NCI-H1417 treated with DMSO at 0.1 percent for 48 hours (cell line): Measurements from ENCODE around the gene PIM2.
A peak's percentile ranks its signal among the peaks of the same experiment; 100 is the strongest.
"Not testable (repeated sequence)": the region's sequence is repeated elsewhere in the genome, so short reads cannot be mapped to it uniquely, and the experiment has no call there.

Experiments used
- DNase-seq: peaks from one replicate; lab custom pipeline; 2025; lab: John Stamatoyannopoulos, UW

Gene PIM2

DNA sequence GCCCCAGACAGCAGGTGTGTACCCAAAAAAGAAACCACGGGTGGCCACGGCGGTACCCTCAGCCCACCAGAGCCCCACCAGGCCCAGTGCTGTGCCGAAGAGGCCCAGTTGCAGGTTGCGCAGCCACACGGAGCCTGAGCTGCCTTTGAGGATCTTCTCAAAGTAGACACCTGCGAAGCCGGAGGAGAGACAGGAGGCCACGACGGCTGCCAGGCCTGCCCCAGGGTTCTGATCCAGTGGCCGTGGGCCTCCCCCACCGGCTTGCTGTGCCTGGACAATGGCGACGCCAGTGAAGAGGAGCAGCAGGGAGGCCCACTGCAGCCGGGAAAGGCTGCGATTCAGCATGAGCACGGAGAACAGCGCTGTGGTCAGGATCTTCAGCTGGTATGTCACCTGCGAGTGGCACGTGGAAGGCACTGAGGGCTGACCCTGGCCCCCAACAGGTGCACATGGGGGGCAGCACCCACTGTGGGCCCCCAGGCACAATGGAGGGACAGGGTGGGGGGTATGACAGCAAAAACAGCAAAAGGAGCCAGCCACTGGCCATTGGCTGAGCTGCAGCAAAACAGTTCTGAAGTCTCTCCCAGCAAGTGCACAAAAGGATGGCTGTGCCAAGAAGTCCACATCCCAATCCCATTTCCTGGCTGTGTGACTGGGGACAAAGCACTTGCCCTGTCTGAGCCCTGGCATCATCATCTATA lies 13.6 kb downstream of the PIM2 start:
- DNase-seq, result no peak

DNA sequence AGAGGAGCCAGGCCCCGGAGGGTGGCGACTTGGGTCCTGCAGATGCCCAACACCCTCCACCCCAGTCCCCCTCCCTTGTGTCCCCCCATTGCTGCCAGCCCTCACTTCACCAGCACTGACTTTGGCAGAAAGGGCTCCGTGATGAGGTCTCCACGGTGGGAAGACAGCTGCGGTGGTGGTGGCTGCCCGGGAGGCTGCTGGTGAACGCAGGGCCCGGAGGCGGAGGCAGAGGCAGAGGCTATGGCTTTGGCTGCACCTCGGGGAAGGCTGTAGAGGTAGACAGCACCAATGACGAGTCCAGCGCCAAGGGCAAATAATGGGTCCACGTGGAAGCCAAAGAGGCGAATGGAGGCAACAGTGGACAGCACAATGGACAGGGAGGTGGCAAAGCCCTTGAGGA lies 14.2 kb downstream of the PIM2 start:
- DNase-seq, result no peak

DNA sequence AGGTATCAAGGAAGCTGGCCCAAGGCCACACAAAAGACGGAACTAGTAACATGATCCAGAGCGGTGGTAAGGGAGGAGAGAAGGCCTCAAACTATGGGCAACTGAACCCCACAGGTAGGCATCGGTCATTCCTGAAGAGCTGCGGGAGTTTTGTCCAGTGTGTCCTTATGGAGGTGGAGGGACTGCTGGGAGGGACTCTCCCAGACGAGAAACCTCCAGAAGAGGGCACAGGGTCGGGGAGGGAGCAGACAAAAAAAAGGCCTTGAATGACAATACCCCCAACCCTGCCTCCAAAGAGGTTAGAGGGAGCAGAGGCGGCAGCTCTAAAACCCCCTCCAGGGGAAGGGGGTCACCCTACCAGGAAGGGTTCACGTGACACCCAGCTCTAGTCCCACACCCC lies 14.6 kb downstream of the PIM2 start:
- no peak for DNase-seq

DNA sequence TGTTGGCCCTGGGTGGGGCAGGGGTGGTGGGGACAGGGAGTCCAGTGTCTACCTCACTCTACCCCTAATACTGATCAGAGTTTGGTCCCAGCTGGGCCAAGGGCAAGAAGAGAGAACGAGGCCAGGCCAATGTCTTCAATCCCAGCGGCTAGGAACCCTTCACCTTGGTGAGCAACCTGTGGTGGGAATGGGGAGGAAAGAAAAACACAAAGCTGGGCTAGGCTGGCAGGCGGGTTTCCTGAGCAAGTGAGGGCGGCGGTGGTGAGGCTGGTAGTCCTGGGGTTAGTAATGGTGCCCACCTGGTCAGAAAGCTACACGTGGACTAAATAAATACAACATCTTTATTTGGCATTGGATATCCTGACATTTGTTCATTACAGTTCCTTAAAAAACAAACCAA lies 15.5 kb downstream of the PIM2 start:
- DNase-seq, result no peak

DNA sequence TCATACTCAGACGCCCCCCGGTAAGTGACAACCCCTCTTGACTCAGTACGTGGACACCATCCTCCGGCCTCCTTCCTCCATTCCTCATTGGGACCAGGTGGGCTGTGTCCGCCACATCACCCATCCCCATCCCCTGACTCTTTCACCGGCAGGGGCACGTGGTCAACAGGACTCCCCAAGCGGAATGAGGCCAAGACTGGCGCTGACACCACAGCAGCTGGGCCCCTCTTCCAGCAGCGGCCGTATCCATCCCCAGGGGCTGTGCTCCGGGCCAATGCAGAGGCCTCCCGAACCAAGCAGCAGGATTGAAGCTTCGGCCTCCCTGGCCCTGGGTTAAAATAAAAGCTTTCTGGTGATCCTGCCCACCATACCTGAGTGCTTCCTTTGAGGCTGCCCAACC lies 16.0 kb downstream of the PIM2 start:
- DNase-seq, result no peak

DNA sequence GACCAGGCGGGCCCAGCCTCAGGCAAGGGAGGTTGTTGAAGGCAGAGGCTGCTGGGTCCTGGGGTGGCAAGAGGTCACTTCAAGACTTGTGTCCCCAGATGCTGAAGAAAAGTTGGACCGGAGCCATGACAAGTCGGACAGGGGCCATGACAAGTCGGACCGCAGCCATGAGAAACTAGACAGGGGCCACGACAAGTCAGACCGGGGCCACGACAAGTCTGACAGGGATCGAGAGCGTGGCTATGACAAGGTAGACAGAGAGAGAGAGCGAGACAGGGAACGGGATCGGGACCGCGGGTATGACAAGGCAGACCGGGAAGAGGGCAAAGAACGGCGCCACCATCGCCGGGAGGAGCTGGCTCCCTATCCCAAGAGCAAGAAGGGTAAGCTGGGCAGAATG lies 16.7 kb downstream of the PIM2 start:
- DNase-seq, result no peak

DNA sequence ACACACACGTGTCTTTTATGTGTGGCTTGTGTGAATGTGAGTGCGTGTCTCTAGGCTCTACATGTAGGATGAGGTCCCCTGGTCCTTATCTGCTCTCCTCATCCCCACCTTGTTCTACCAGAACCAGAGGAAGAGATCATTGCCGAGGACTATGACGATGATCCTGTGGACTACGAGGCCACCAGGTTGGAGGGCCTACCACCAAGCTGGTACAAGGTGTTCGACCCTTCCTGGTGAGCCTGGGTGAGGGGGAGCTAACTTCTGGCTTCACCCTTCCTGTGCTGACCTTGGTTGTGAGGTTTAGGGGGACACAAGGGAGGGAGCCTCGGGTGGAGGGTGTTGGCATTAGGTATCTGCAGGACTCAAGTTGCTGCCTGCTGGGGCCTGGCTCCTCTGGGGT lies 17.8 kb downstream of the PIM2 start:
- no peak for DNase-seq

DNA sequence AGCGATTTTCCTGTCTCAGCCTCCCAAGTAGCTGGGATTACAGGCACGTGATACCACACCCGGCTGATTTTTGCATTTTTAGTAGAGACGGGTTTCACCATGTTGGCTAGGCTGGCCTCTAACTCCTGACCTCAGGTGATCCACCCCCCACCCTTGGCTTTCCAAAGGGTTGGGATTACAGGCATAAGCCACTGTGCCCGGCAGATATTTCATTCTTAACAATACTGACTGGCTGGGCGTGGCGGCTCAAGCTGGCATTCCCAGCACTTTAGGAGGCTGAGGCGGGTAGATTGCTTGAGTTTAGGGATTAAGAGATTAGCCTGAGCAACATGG lies 19.8 kb downstream of the PIM2 start:
- DNase-seq, result no peak

DNA sequence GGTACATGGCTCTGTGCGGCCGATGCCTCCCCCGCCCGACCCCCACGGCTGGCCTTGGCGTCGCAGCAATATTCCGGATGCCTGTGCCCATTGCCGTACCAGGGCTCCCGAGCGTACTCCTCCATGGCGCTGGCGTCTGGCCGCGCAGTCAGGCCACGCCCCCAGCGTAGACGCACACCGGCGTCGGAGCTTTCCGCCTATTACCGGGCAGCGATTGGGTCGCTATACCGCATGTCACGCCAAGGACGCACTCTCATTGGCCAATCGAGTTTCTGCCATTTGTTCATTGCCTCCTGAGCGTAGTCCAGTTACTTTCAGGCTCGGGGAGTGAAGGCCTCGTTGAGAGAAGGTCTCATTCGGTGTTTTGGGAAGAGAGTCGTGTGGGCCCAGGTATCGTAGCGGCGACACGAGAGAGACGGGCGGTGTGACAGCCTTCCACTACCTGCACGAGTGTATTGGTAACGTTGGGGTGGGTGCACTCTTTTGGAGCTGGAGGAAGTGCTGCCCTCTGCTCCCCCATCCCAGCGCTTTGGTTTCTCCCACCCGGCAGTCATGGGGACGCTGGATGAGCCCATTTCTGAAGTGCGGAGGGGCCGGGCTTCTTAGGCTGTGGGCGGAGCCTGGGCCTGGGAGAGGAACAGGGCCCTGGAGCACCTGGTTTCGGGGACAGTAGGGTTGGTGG lies 21.1 kb downstream of the PIM2 start, which contains the start of the genes PQBP1 and TIMM17B:
Gene PQBP1 (plus strand): TSS at position 306 of the 682 bp plus-strand sequence. CDS start 580 bp downstream, outside the sequence.
Gene TIMM17B (minus strand): TSS at position 144 of the 682 bp plus-strand sequence. CDS start 19 bp downstream, at position 125.
- DNase-seq, result peak; percentile 78

DNA sequence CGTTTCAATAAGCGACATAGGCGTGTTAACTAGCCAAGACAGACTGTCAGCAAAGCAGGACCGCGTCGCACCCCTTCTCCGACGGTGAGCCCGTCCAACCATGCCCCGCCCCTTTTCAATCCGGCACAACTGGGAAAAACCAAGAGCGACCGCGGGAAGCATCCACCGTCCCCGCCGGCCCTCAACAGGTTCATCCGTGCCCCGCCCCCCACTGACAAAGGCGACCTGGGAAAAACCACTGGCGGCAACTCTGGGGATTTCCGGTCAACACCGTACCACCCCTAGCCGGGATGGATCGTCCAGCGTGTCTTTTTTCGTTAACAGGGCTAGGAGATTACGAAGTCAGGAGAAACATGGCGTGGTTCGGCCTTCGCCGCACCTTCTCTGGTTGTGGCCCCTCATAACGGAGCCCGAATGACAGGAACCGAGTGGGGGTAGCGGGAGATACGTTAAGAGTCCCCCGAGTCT lies 21.6 kb downstream of the PIM2 start:
- peak; percentile 27 for DNase-seq

DNA sequence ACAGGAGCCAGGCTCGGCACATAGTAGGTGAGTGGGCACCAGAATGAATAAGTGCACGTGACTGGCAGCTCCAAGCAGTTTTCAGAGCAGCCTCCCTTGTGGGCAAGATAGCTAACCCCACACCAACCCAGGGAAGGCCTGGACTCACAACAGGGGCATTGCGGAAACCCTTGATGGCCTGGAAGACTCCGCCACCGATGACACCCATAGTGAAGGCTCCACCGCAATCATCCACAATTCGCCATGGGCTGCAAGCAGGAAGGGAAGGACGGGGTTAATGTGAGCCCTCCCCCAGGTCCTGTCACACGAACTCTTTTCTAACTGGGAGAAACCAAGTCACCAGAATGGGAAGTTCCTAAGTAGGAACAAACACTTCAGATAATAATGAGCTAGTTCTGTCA lies 22.2 kb downstream of the PIM2 start:
- DNase-seq, result no peak

DNA sequence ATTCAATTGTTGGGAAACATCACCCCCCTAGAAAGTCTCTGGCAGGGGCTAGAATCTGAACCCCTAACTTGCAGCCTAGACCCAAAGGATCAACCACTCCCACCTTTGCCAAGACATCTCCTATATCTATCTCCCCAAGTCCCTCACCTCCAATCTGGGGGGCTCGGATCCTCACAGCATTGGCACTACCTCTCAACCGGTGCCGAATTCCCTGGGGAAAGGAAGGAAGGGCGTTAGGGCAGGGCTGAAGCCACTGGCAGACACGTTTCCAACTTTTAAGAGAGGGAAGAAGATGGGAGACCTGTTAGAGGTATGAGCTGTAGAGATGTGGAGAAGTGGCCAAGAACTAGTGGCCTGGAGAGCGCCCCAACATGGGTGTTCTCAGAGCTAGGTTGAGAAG lies 23.9 kb downstream of the PIM2 start:
- DNase-seq, result no peak

DNA sequence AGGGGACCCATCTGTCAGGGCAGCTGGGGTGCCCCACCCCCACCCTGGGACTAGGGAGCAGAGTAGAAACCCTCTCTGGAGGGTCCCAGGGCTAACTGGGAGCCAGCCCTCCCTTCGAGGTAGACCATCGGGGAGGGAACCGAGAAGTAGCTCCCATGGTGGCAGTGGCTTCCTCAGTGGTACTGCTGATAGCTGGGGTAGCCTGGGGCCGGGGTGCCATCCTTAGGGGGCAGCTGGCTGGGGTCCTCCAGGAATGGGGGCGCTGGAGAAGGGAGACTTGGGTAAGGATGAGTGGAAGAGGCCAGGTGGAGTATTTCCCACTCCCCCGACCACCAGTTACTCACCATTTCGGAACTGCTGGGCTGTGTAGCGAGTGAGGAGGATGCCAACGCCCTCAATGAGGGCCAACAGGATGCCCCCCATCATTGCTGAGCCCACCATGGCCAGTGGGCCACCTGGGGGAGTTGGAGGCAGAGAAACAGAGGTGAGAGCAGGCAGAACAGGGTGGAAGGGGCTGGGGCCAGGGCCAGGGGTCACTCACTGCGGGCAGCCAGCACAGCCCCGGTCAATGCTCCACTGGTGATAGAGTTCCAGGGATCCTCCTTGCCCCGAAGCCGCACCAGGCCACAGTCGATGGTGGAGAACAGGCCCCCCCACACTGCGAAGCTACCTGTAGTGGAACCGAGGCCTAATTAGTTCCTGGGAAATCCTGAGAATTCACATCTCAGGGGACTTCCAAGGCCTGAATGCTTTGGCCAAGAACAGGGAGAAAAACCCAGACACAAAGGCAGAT lies 25.1 kb downstream of the PIM2 start:
- no peak for DNase-seq

DNA sequence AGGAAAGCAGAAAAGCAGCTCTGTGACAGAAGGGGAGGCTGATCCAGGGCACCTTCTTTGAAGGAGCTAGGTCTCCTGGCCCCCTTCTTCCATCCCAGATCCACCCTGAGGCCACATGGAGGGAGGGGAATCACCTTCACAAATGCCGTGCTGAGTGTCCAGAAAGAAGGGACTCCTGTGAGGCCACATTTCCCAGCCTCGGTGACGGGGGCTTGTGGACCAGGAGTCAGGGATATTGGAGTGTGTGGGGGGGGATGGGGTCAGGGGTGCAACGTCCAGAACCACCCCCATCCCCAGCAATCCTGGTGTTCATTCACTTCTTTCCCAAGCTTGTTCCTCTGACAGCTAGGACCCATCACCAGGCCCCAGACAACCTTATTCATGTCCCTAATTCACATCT lies 25.9 kb downstream of the PIM2 start:
- no peak for DNase-seq

DNA sequence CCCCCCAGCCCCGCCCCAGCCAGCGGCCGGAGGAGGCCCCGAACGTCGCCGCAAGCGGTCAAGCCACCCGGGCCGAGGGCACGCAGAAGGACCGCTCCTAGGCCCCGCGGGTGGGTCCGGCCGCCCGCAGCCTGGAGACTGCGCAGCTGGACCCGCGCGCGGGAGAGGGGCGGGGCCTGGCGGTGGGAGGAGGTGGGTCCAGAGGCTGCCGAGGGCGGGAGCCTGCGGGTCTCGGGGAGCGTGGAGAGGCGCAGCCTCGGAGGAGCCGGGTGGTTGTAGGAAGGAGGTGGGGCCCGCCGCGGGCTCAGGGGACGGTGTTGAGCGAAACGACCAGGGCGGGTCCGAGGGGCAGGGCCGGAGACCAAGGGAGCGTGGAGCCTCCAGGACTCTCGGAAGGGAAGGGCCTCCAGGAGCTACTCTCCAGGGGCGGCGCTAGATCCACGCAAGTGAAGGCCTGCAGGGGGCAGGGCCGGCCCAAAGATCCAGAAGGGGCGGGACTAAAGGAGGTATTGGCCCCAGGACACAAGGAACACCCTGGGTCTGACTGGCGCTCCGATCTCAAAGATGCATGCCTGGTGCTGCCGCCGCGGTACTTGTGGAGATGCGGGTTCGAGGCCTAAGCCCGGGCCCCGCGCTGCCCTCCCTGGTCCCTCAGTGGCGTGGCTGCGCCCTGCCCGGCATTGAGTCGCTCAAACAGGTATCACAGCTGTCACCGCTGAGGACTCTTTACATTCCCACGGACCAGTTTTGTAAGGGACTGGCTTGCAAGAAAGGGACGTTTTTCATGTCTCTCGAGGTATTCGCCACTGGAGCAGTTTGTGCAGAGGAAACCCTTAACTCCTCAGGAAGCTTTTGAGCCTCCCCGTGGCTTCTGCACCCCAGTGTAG lies 27.2 kb downstream of the PIM2 start:
- DNase-seq, result peak; percentile 39

DNA sequence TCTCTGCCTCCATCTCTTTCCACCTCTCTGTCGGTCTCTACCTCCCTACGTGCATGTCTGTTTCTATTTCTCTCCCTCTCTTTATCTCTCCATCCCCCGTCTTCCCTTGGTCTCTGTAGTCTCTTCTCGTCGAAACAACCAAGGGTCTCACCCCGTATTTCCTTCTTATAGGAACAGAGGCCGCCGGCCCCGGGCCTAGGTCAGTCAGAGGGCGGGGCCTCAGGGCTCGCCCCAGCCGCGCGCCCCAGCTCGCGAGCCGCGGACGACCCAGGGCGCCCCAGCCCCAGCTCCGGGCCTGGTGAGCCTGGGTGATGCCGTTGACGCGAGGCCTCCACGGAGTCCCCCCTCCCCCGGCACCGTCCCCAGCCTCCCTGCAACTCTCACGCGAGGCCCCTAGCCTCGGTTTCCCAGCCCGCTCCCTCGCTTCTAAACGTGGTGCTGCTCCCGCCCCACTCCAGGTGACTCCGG lies 27.9 kb downstream of the PIM2 start:
- DNase-seq, result no peak

DNA sequence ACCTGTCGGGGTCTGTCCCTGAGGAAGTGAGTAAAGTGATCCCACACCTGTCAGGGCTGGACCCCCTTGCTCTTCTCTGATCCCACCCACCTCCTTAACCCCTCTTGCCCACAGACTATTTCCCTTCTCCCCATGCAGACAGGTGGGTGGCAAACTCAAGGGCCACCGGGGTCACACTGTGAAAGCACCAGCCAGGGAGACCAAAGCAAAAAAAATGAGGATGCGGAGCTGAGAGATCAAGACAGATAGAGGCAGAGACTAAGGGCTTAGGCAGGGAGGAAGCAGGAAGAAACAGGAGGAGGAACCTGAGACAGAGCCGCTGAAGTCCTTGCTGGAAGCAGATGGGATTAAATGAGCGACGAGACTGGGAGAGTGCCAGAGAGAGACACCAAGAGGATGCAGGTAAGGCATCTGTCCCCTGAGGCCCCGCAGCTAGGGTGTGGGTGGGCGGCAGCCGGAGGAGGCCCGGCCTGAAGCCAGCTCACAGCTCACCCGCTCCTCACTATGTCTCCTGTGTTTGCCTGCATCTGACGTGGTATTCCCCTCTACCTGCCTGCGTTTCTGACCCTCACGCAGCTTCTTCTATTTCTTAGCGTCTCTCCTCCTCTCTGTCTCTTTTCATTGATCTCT lies 28.4 kb downstream of the PIM2 start:
- DNase-seq, result no peak

DNA sequence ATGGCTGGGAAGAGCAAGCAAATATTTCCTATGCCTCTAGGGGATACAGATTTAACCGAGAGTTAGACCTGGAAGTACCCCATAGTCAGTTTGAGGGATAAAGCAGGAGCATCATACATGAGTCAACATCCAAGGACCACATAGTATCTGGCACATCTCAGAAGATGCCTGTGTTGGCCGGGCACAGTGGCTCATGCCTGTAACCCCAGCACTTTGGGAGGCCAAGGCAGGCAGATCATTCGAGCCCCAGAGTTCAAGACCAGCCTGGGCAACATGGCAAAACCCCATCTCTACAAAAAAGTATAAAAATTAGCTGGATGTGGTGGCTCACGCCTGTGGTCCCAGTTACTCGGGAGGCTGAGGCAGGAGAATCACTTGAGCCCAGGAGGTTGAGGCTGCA lies 32.2 kb downstream of the PIM2 start:
- DNase-seq, result not testable (repeated sequence)

DNA sequence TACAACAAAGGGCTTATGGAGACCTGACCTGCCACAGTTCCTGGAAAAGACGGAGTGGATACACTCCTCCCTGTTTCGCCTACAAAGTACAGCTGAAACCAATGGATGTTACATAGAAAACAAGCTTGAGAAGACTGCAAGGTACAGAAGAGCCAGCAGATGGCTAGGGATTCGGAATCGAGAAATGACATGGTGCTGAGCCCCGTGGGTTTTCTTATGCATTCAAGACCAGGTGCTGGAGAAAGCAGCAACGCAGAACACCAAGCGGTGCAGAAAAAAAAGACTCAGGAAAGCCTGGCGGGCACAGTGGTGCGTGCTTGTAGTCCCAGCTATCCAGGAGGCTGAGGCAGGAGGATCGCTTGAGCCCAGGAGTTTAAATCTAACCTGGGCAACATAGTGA lies 35.1 kb downstream of the PIM2 start:
- no peak for DNase-seq

DNA sequence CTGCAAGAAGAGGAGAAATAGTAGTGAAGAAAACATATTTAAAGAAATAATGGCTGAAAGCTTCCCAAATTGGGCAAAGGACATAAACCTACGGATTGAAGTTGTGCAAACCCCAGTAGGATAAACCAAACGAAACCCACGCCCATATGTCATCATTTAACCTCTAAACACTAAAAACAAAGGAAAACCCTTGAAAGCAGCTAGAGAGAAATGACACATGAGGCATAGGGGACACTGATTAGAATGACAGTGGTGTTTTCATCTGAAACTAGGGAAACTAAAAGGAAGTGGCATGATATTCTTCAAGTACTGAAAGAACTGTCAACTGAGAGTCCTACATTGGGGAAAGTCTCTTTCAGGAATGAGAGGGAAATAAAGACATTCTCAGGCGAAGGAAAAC lies 41.9 kb downstream of the PIM2 start:
- not testable (repeated sequence) for DNase-seq

DNA sequence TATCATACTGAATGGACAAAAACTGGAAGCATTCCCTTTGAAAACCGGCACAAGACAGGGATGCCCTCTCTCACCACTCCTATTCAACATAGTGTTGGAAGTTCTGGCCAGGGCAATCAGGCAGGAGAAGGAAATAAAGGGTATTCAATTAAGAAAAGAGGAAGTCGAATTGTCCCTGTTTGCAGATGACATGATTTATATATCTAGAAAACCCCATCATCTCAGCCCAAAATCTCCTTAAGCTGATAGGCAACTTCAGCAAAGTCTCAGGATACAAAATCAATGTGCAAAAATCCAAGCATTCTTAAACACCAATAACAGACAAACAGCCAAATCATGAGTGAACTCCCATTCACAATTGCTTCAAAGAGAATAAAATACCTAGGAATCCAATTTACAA lies 46.8 kb downstream of the PIM2 start:
- not testable (repeated sequence) for DNase-seq
